ENCODE results near the gene CRCP. TPM values are rescaled to one million over a fixed set of nuclear protein-coding genes. Genes with fewer than 3 reads are reported as not detected.

CRCP gene
- total and polyA plus RNA-seq, 7 donors: 18.6 to 48.5 (median 25.7) TPM

GRCh38 chr7:66075590-66076461 is 38.8 kb upstream of the CRCP start, which contains the start of gene ASL:
ASL (plus strand) TSS chr7:66075819; CDS start chr7:66076082, 263 bp downstream.
- peaks cover 0 to 23% (median 14%) of the 10 kb centered on the region in 4 donors for H3K4me1 ChIP-seq
- 1% methylated on average over 67 of the region's 67 CpGs for WGBS, 2 donors
- H3K27ac ChIP-seq: peak within 1 kb of the TSS; percentile 56 to 67 (median 64)
- intact Hi-C loops (cut with DNase I): loop anchor here (2.0 kb wide), 1 partner anchor 39 kb away; the partner anchor contains the start of gene CRCP
- H3K27me3 ChIP-seq: no peaks in the 10 kb centered on the region
- peaks cover 0 to 4% (median 0%) of the 10 kb centered on the region in 4 donors for H3K36me3 ChIP-seq
- DNase-seq: peak; percentile 97
- peak; percentile 13 to 62 for TF ChIP-seq POLR2A (IDR thresholded peaks at IDR 0.05)
- no peak for TF ChIP-seq EP300 (IDR thresholded peaks at IDR 0.05)
- TF ChIP-seq POLR2AphosphoS5 (IDR thresholded peaks at IDR 0.05): peak; percentile 85 to 94 (median 91)
- no peak for TF ChIP-seq CTCF (IDR thresholded peaks at IDR 0.05)
- peak within 1 kb of the TSS; percentile 62 to 87 (median 66) for H3K4me3 ChIP-seq
- no peaks in the 10 kb centered on the region for H3K9me3 ChIP-seq

DNA sequence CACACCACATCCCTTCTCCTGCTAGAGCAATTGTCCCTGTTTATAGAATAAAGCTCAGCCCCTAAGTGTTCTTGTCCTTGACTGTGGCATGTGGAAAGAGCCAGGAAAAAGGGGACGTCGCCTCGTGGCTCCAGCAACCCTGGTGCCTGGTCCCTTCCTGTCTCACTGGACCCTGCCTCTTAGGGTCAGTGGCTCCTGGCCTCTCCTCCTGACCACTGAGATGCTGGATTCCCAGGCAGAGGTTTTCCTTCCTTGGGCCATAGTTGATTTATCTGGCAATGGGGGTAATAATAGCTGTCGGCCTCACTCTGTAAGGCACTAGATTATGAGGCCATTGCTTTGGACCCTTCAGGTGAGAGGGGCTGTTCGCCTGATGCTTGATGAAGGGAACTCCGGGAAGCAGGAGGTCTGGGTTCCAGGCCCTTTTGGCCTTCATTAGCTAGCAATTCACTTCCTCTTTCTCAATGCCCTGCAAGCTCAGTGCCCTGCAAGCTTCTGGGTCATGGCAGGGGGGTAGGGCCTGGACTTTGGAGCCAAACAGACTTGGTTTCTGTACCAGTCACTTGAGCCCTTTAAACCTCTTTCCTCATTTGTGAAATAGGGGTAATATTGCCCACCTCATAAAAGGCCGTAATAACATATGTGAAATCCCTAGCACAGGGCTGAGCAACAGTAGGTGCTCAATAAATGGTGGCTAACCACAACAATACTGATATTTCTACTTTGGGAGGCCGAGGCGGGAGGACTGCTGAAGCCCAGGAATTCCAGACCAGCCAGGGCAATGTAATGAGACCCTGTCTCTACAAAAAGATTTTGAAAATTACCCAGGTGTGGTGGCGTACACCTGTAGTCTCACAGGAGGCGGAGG is 38.0 kb upstream of the CRCP start:
- peaks cover 0 to 4% (median 0%) of the 10 kb centered on the region in 4 donors for H3K36me3 ChIP-seq
- 44 to 62% methylated on average over 11 of the region's 11 CpGs for WGBS, 2 donors
- H3K4me1 ChIP-seq: peaks cover 0 to 23% (median 14%) of the 10 kb centered on the region in 4 donors
- no peaks in the 10 kb centered on the region for H3K27me3 ChIP-seq
- H3K4me3 ChIP-seq: peak overlapping the region; percentile 62 to 87 (median 66)
- DNase-seq: no peak
- intact Hi-C loops (cut with DNase I): no loop called here
- H3K9me3 ChIP-seq: no peaks in the 10 kb centered on the region
- peak overlapping the region in 1 of 4 donors; percentile 64 for H3K27ac ChIP-seq
- TF ChIP-seq POLR2AphosphoS5 (IDR thresholded peaks at IDR 0.05) (no peak), EP300 (IDR thresholded peaks at IDR 0.05) (no peak), CTCF (IDR thresholded peaks at IDR 0.05) (no peak), POLR2A (IDR thresholded peaks at IDR 0.05) (no peak)

DNA sequence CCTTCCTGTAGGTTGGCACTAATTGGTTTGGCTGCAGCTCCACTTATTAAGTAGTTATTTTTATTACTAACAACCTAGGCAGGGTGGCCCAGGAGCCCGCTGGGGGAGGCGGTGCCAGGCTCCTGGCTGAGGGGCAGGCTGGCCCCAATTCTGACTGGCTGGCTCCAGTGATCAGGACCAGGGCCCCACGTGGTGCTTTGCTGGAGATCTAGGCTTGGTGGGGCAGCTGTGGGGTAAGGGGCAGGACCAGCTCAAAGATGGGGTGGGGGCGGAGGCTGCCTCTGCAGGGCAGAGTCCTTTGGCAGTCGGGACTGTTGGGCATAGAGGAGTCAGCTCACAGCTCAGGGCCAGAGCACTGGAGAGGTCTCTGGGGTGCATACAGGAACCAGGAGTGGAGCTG is 36.6 kb upstream of the CRCP start:
- intact Hi-C loops (cut with DNase I): no loop called here
- DNase-seq: no peak
- no peak overlapping the region for H3K27ac ChIP-seq
- peaks cover 0 to 23% (median 14%) of the 10 kb centered on the region in 4 donors for H3K4me1 ChIP-seq
- WGBS, 2 donors: 81 to 90% methylated on average over 5 of the region's 5 CpGs
- TF ChIP-seq CTCF (IDR thresholded peaks at IDR 0.05) (no peak), EP300 (IDR thresholded peaks at IDR 0.05) (no peak), POLR2A (IDR thresholded peaks at IDR 0.05) (no peak), POLR2AphosphoS5 (IDR thresholded peaks at IDR 0.05) (no peak)
- H3K36me3 ChIP-seq: peaks cover 0 to 15% (median 2%) of the 10 kb centered on the region in 4 donors
- no peak overlapping the region for H3K4me3 ChIP-seq
- H3K27me3 ChIP-seq: no peaks in the 10 kb centered on the region
- H3K9me3 ChIP-seq: no peaks in the 10 kb centered on the region

GRCh38 chr7:66082083-66082482 is 32.6 kb upstream of the CRCP start:
- WGBS, 2 donors: 98% methylated on average over 6 of the region's 6 CpGs
- TF ChIP-seq POLR2A (IDR thresholded peaks at IDR 0.05) (no peak), CTCF (IDR thresholded peaks at IDR 0.05) (no peak), POLR2AphosphoS5 (IDR thresholded peaks at IDR 0.05) (no peak), EP300 (IDR thresholded peaks at IDR 0.05) (no peak)
- intact Hi-C loops (cut with DNase I): no loop called here

More at GRCh38 chr7:66082083-66082482, 32.6 kb upstream of the CRCP start:
- Histone ChIP-seq H3K27me3 (no peaks in the 10 kb centered on the region), H3K4me1 (peaks cover 0 to 8% (median 3%) of the 10 kb centered on the region in 4 donors), H3K9me3 (no peaks in the 10 kb centered on the region), H3K27ac (no peak overlapping the region), H3K36me3 (peaks cover 0 to 33% (median 2%) of the 10 kb centered on the region in 4 donors), H3K4me3 (no peak overlapping the region)
- peak; percentile 53 for DNase-seq

All from sigmoid colon (tissue), 7 donors.